Activated naive CD8-positive, alpha-beta T cell treated with anti-CD3 and anti-CD28 coated beads, Interleukin-2, amount 10 ng/mL, durations not matched to agents 7 days and 5 days (primary cell): ENCODE data around the gene RNF141. TPM values are rescaled to one million over a fixed set of nuclear protein-coding genes. Genes with fewer than 3 reads are reported as not detected.

Experiments
- ATAC-seq: fragments of 150-1000 bp; cut with Tn5 transposase; one replicate; pipeline ENCODE4 v1.10.0; 2021; ENCODE audit warnings: low read depth, moderate library complexity
- POLR2A ChIA-PET: fragments of 350-600 bp; sonication (Branson Sonifier 250); formaldehyde crosslinking; loops from one replicate; lab custom pipeline; 2021; ENCODE audit warnings: antibody characterized with exemption; lab: Charles Lee
- DNase-seq: peaks from one replicate; pipeline ENCODE4 v3.0.0; 2021
- H3K27ac Mint-ChIP-seq: one replicate; pipeline ENCODE4 v1.8.0; 2022; ENCODE audit warnings: mild to moderate bottlenecking, mixed read lengths
- H3K27me3 Mint-ChIP-seq: one replicate; pipeline ENCODE4 v1.8.0; 2022; ENCODE audit warnings: mild to moderate bottlenecking, moderate library complexity, mixed read lengths
- H3K36me3 Mint-ChIP-seq: one replicate; pipeline ENCODE4 v1.8.0; 2021; ENCODE audit warnings: mild to moderate bottlenecking, mixed read lengths
- H3K4me1 Mint-ChIP-seq: one replicate; pipeline ENCODE4 v1.8.0; 2021; ENCODE audit warnings: mixed read lengths
- H3K4me3 Mint-ChIP-seq: one replicate; pipeline ENCODE4 v1.8.0; 2022; ENCODE audit warnings: mild to moderate bottlenecking, moderate library complexity, mixed read lengths
- H3K9me3 Mint-ChIP-seq: one replicate; pipeline ENCODE4 v1.8.0; 2021; ENCODE audit warnings: mixed read lengths
- total RNA-seq, 2 experiments: library from RNA; stranded (reverse); gene quantifications; one replicate each; pipeline ENCODE4 v1.2.3, GENCODE V29; 2021

RNF141 gene
- 10 to 100 TPM; 13.6 to 13.8 TPM for total RNA-seq

DNA sequence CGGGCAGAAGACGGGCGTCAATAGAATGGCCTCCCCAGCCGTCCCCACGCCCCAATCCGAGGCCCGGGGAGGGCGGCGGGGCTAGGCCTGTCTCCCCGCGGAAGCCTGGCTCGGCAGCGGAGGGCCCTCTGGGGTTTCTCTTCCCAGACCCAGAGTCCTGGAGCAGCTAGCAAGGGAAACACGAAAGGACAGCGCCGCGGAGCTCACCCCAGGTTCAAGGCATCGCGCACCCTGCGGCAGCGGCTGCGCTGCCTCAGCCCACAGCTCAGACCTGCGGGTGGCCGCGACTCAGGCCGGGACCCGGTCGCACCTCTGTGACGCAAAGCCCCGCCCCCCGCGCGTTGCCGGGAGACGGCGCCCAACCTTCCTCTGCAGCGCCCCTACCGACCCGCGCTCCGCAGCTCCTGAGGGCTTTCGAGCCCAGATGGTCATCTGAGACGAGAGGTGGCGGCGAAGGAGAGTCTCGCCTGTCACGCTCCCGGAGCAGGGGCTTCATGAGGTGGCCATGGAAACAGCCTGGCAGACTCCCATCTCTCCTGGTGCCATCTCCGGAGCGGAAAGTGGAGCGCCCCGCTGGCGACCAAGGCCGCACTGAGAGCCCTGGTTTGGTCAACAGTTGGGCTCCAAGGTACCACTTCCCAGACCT lies at the start of gene RNF141:
TSS of gene RNF141 (minus strand) at position 273 of the 646 bp plus-strand sequence. CDS start 7,029 bp downstream, outside the sequence.
- peak; percentile 99 for DNase-seq
- POLR2A ChIA-PET = interaction anchor here (0.6 to 2.5 kb wide), 8 partner anchors 10 to 127 kb away, joined by 3 to 22 read pairs (median 4); no protein-coding TSS in a partner anchor
- Mint-ChIP-seq H3K27ac (peak within 1 kb of the TSS; percentile 75), H3K4me1 (peaks cover 17% of the 10 kb centered on the region), H3K4me3 (peak within 1 kb of the TSS; percentile 90), H3K9me3 (peaks cover 7% of the 10 kb centered on the region), H3K27me3 (peaks cover 3% of the 10 kb centered on the region), H3K36me3 (peaks cover 2% of the 10 kb centered on the region)
- ATAC-seq = peak; percentile 97

GRCh38 chr11:10590218-10590915 lies 49.4 kb upstream of the RNF141 start:
- Mint-ChIP-seq H3K9me3 (no peaks in the 10 kb centered on the region), H3K4me1 (peaks cover 17% of the 10 kb centered on the region), H3K27ac (no peak overlapping the region), H3K36me3 (no peaks in the 10 kb centered on the region), H3K4me3 (no peak overlapping the region), H3K27me3 (peaks cover 33% of the 10 kb centered on the region)
- ATAC-seq (no peak), DNase-seq (no peak)
- POLR2A ChIA-PET = no interaction called here

- H3K27ac Mint-ChIP-seq = no peak overlapping the region
- no peak for DNase-seq
- peaks cover 17% of the 10 kb centered on the region for H3K4me1 Mint-ChIP-seq
These were observed 47.9 kb upstream of the RNF141 start for GRCh38 chr11:10588904-10589303.

DNA sequence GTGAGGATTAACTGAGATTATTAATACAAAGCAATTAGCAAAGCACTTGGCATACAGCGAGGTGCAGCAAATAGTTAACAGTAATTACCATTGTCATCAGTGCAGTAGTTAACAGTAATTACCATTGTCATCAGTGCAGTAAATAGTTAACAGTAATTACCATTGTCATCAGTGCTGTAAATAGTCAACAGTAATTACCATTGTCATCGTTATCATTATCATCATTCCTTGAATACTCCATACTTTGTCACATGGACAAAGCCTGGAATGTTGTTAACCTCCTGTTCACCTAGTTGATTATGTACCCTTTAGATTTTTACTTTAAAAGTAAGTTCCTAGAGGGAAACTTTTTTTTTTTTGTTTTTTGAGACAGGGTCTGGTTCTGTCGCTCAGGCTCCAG lies 47.0 kb upstream of the RNF141 start:
- H3K4me3 Mint-ChIP-seq = no peak overlapping the region
- ATAC-seq = no peak

More at GRCh38 chr11:10588904-10589303, 47.9 kb upstream of the RNF141 start:
- no peaks in the 10 kb centered on the region for H3K9me3 Mint-ChIP-seq
- ATAC-seq = peak; percentile 96
- peak overlapping the region; percentile 60 for H3K4me3 Mint-ChIP-seq
- peaks cover 37% of the 10 kb centered on the region for H3K27me3 Mint-ChIP-seq
- POLR2A ChIA-PET = interaction anchor here (1.3 kb wide), 1 partner anchor 48 kb away, joined by 3 read pairs; the partner anchor contains the start of gene RNF141
- no peaks in the 10 kb centered on the region for H3K36me3 Mint-ChIP-seq

GRCh38 chr11:10587388-10587787 lies 46.4 kb upstream of the RNF141 start:
- peaks cover 46% of the 10 kb centered on the region for H3K27me3 Mint-ChIP-seq
- H3K36me3 Mint-ChIP-seq = no peaks in the 10 kb centered on the region
- H3K9me3 Mint-ChIP-seq = no peaks in the 10 kb centered on the region
- ATAC-seq (no peak), DNase-seq (no peak)
- H3K27ac Mint-ChIP-seq = no peak overlapping the region
- no peak overlapping the region for H3K4me3 Mint-ChIP-seq
- POLR2A ChIA-PET = no interaction called here
- H3K4me1 Mint-ChIP-seq = peaks cover 17% of the 10 kb centered on the region

More for the DNA sequence above, 47.0 kb upstream of the RNF141 start:
- DNase-seq = no peak
- H3K36me3 Mint-ChIP-seq = no peaks in the 10 kb centered on the region
- peaks cover 42% of the 10 kb centered on the region for H3K27me3 Mint-ChIP-seq
- H3K27ac Mint-ChIP-seq = no peak overlapping the region
- POLR2A ChIA-PET = interaction anchor here (1.3 kb wide), 1 partner anchor 47 kb away, joined by 3 read pairs; the partner anchor contains the start of gene RNF141
- no peaks in the 10 kb centered on the region for H3K9me3 Mint-ChIP-seq
- H3K4me1 Mint-ChIP-seq = peaks cover 17% of the 10 kb centered on the region

DNA sequence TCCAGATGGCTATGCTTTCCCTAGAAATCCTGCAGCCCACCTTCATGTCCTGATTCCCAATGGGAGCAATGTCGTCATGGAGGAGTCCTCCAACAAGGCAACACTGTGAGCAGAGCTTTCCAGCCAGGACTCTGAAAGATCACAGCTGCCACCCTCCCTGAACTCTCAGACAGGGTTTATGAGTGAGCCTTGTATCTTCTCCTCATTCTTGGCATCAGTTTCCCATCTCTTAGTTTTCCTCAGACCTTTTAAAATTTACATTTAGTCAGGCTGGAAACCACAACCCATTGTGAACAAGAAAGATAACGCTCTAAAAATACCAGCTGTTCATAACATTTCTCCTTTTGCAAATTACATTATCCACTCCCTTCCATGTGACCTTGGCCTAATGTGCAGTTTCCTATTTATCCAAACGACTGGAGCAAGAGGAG lies 43.1 kb upstream of the RNF141 start:
- H3K27ac Mint-ChIP-seq = no peak overlapping the region
- POLR2A ChIA-PET = interaction anchor here (1.3 kb wide), 1 partner anchor 10 kb away, joined by 3 read pairs; no protein-coding TSS in a partner anchor
- no peak overlapping the region for H3K4me3 Mint-ChIP-seq
- H3K27me3 Mint-ChIP-seq = peaks cover 37% of the 10 kb centered on the region
- DNase-seq = no peak
- H3K36me3 Mint-ChIP-seq = no peaks in the 10 kb centered on the region
- H3K4me1 Mint-ChIP-seq = peaks cover 9% of the 10 kb centered on the region
- no peaks in the 10 kb centered on the region for H3K9me3 Mint-ChIP-seq
- no peak for ATAC-seq

DNA sequence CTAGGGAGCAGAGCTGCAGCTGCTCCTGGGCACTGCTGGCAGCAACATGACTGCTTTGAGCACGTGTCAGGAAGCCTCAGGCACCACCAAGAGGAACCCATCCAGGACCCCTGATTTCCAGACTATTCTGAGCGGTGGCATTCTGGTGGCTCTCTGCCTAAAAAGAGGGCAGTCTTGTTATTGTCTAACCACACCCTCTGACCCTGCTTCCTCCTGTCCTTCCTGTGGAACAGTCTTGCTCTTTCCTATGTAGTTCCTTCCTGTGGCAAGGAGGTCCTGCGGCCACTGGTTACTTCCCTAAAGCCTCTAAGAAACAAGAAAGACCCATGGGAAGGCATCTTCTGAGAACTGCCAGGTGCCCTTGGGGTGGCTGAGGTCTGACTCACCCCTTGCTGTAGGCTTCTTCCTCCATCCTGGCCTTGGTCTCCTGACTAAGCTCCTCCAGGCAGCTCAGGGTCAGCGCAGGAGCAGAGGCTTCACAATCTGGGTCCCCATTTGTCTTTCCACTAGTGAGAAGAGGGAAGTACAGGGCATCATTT lies 40.6 kb upstream of the RNF141 start:
- peaks cover 36% of the 10 kb centered on the region for H3K27me3 Mint-ChIP-seq
- POLR2A ChIA-PET = no interaction called here
- DNase-seq = no peak
- H3K36me3 Mint-ChIP-seq = no peaks in the 10 kb centered on the region
- H3K9me3 Mint-ChIP-seq = no peaks in the 10 kb centered on the region
- no peak overlapping the region for H3K27ac Mint-ChIP-seq
- ATAC-seq = no peak
- H3K4me1 Mint-ChIP-seq = no peaks in the 10 kb centered on the region
- no peak overlapping the region for H3K4me3 Mint-ChIP-seq

- H3K4me1 Mint-ChIP-seq = no peaks in the 10 kb centered on the region
- H3K27me3 Mint-ChIP-seq = peaks cover 28% of the 10 kb centered on the region
- DNase-seq (no peak), ATAC-seq (no peak)
- H3K4me3 Mint-ChIP-seq = no peak overlapping the region
- H3K27ac Mint-ChIP-seq = no peak overlapping the region
- POLR2A ChIA-PET = no interaction called here
- no peaks in the 10 kb centered on the region for H3K9me3 Mint-ChIP-seq
- H3K36me3 Mint-ChIP-seq = no peaks in the 10 kb centered on the region
These were observed 39.6 kb upstream of the RNF141 start for GRCh38 chr11:10580623-10581022.

DNA sequence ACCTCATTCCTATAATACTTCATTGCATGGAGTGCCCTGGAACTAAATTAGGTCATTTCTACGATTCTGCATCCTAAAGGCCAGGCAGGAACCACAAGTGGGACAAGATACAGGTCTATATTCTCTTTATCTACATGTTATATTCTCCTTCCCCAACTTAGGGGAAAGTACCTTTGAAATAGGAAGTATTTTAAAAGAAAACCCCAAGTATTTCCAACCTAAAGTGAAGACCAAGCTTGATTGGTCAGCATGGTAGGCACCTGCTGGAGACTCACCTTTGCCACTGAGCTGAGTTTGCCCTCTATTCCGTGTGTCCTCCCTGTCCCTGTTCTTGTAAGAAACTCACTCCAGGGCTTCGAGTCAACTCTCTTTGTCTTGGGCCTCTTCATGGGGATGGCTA lies 38.7 kb upstream of the RNF141 start:
- Mint-ChIP-seq H3K9me3 (no peaks in the 10 kb centered on the region), H3K27me3 (peaks cover 26% of the 10 kb centered on the region), H3K27ac (no peak overlapping the region), H3K4me1 (no peaks in the 10 kb centered on the region), H3K36me3 (no peaks in the 10 kb centered on the region), H3K4me3 (no peak overlapping the region)
- ATAC-seq (no peak), DNase-seq (no peak)
- POLR2A ChIA-PET = no interaction called here

- H3K4me1 Mint-ChIP-seq = no peaks in the 10 kb centered on the region
- ATAC-seq (no peak), DNase-seq (no peak)
- no peak overlapping the region for H3K27ac Mint-ChIP-seq
- H3K9me3 Mint-ChIP-seq = no peaks in the 10 kb centered on the region
- POLR2A ChIA-PET = interaction anchor here (0.7 kb wide), 1 partner anchor 10 kb away, joined by 3 read pairs; no protein-coding TSS in a partner anchor
- H3K36me3 Mint-ChIP-seq = no peaks in the 10 kb centered on the region
- H3K27me3 Mint-ChIP-seq = peaks cover 19% of the 10 kb centered on the region
- H3K4me3 Mint-ChIP-seq = no peak overlapping the region
These were observed 35.0 kb upstream of the RNF141 start for GRCh38 chr11:10576035-10576398.

- ATAC-seq = no peak
- no peak overlapping the region for H3K4me3 Mint-ChIP-seq
- H3K9me3 Mint-ChIP-seq = no peaks in the 10 kb centered on the region
- DNase-seq = no peak
- H3K27me3 Mint-ChIP-seq = peaks cover 19% of the 10 kb centered on the region
- no peaks in the 10 kb centered on the region for H3K36me3 Mint-ChIP-seq
- H3K4me1 Mint-ChIP-seq = no peaks in the 10 kb centered on the region
- no peak overlapping the region for H3K27ac Mint-ChIP-seq
- POLR2A ChIA-PET = interaction anchor here (0.7 kb wide), 1 partner anchor 10 kb away, joined by 3 read pairs; no protein-coding TSS in a partner anchor
These were observed 34.5 kb upstream of the RNF141 start for GRCh38 chr11:10575346-10576034.

- Mint-ChIP-seq H3K9me3 (no peaks in the 10 kb centered on the region), H3K36me3 (no peaks in the 10 kb centered on the region), H3K4me1 (no peaks in the 10 kb centered on the region), H3K27me3 (peaks cover 24% of the 10 kb centered on the region), H3K4me3 (no peak overlapping the region), H3K27ac (no peak overlapping the region)
- DNase-seq (no peak), ATAC-seq (no peak)
- POLR2A ChIA-PET = interaction anchor here (0.8 kb wide), 1 partner anchor 10 kb away, joined by 3 read pairs; no protein-coding TSS in a partner anchor
These were observed 32.6 kb upstream of the RNF141 start for GRCh38 chr11:10573556-10573955.

GRCh38 chr11:10573028-10573427 lies 32.0 kb upstream of the RNF141 start:
- H3K4me1 Mint-ChIP-seq = no peaks in the 10 kb centered on the region
- DNase-seq = no peak
- no peaks in the 10 kb centered on the region for H3K9me3 Mint-ChIP-seq
- H3K4me3 Mint-ChIP-seq = no peak overlapping the region
- H3K36me3 Mint-ChIP-seq = no peaks in the 10 kb centered on the region
- peaks cover 24% of the 10 kb centered on the region for H3K27me3 Mint-ChIP-seq
- no peak overlapping the region for H3K27ac Mint-ChIP-seq
- POLR2A ChIA-PET = no interaction called here
- ATAC-seq = no peak
